Activated CD4-positive, alpha-beta T cell treated with anti-CD3 and anti-CD28 coated beads, Interleukin-2, Interleukin-4, amounts not matched to agents 100 ng/mL and 50 ng/mL, durations not matched to agents 16 hours and 8 hours (primary cell): Measurements from ENCODE around the gene CALD1.

Experiments used
- DNase-seq: peaks from one replicate; pipeline ENCODE4 v3.0.0-alpha.2; 2020; ENCODE audit warnings: low spot score

The CALD1 gene

DNA sequence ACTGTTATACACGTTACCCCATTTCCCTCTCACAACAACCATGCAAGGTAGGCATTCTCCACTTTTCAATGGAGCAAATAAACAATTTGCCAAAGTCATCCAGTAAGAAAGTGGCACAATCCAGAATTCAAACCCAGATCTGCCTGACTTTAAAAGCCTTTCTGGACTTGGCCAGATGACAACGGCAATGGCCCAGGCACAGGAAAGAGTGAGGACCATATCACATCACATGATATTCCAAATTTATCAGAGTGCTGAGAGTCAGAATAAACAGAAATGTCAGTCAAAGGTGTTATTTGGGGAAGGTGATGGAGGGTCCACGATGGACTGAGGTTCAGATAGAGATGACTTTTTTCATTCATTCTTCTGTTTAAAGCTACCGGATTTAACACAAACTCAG, 48.0 kb downstream of the CALD1 start:
- DNase-seq: no peak

DNA sequence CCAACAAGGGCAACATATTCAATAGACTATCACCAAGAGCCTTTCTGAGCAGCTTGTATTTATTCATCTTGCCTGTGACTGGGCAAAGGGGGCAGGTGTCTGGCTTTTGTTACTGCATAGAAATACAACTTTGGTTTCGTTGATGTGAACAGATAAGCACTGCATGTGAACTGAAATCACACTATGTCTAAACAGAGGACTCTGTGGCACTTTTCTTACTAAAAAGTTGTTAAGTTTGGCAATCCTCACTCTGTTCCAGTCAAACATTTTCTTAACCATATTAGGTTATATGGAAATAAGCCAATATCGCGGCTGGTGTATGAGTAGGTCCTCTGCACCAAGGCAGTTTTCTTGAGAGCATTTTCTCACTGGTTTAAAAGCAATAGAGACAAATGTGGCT, 48.5 kb downstream of the CALD1 start:
- DNase-seq: no peak

- no peak for DNase-seq
Measured at GRCh38 chr7:134828361-134828760, 48.9 kb downstream of the CALD1 start.

GRCh38 chr7:134829380-134829986, 50.0 kb downstream of the CALD1 start:
- DNase-seq: no peak

- DNase-seq: no peak
Measured at GRCh38 chr7:134831862-134832261, 52.4 kb downstream of the CALD1 start.

DNA sequence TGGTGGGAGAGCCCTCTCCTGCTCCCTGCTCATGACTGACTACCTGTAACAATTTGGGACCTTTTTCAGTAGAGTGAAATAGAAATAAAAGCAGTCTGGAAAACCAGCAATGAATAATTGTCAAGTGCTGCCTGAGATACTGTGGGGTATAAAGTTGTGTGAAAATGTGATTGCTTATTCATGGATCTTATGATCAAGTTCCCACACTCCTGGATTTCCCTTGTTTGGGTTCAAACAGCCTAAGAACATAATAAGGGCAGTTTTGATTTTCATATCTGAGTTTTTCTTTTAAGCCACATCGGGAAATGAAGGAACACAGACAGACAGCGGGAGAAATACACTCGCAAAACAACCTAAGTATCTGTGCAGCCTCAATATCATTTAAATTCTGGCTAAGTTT, 52.9 kb downstream of the CALD1 start:
- DNase-seq: no peak

GRCh38 chr7:134834689-134835462, 55.4 kb downstream of the CALD1 start:
- no peak for DNase-seq

- DNase-seq: no peak
Measured at GRCh38 chr7:134835463-134835823, 56.0 kb downstream of the CALD1 start.

DNA sequence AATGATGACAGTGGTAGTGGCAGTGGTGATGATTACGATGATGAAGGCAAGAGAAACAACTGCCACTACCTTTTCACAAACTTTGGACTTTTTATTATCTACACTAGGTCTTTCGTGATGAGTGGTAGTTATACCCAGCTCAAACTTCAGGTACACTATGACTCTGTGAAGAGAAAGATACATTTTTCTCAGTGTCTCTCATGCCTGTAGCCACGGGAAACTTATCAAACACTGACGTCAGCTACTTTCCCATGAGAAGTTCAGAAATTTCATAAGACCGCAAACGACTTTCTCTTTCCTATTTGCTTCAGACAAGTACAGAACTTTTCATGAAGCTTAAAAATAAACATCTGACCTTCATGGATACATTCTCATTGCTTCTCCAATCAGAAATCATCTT, 57.0 kb downstream of the CALD1 start:
- no peak for DNase-seq

DNA sequence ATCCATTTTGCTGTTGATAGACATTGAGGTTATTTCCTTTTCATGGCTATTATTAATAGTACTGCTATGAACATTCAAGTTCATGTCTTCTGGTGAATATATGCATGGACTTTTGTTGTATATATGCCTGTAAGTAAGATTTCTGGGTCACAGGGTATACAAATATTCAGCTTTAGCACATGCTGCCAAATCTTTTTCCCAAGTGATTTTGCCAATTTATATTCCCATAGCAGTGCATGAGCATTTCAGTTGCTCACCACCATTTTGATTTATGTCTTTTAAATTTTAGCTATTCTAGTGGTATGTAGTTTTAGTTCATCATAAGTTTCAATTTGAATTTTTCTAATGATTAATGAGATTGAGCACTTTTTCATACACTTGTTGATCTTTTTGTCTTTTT, 59.9 kb downstream of the CALD1 start:
- DNase-seq: no peak

DNA sequence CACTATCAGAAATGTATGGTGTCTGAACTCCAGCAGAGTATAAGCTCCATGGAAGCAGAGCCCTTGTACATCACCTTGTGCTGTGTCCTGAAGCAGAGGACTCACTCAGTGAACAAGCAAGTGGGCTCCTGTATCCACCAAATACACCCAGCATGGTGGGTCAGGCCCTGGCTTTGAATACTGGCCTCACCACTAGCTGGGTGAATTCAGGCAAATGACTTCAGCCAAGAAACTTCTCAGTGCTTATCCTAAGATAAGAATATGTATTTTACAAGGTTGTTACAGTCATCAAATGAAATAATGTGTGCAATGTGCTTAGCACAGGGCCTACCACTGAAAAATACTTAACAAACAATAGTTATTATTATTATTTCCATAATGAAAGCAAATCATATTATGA, 62.6 kb downstream of the CALD1 start:
- DNase-seq: no peak

- no peak for DNase-seq
Measured at GRCh38 chr7:134842886-134843430, 63.5 kb downstream of the CALD1 start.

GRCh38 chr7:134844200-134844599, 64.8 kb downstream of the CALD1 start:
- no peak for DNase-seq

DNA sequence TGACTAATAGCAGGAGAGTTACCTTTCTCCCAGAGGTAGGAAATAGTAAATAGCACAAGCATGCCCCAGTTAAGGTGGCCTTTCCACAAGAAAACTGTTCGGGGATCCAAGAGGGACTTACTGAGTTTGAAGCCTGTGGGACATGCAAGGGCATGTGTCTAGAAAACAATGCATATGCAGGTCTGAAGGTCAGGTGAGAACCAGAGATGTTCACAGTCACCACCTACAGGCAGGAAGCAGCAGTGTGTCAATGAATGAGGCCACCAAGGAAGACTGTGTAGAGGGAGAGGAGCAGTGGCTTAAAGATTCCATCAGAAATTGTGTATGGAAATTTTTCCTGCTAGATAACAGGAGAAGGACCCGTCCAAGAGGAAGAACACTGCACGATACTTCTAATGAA, 66.0 kb downstream of the CALD1 start:
- no peak for DNase-seq

GRCh38 chr7:134847851-134848588, 68.6 kb downstream of the CALD1 start:
- DNase-seq: no peak

- no peak for DNase-seq
Measured at GRCh38 chr7:134850066-134850465, 70.6 kb downstream of the CALD1 start.

- no peak for DNase-seq
Measured at GRCh38 chr7:134851141-134851540, 71.7 kb downstream of the CALD1 start.

DNA sequence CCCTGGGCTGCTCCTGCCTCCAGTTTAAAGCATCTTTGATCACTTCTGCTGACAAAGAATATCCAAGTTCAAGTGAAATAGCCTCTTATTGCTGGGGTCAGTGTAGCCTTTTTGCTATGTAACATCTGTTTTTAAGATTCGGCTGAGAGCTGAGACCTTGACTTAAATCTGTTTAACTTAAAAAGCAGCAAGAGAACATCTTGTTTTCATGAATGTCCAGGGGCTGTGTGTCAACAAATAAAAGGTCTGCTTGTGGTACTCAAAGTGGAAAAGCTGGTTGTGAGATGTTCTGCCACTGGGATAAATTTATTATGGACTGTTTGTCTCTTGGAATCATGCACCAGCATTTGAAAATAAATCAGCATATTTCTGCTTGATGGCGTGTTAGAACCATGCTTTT, 73.2 kb downstream of the CALD1 start:
- no peak for DNase-seq

DNA sequence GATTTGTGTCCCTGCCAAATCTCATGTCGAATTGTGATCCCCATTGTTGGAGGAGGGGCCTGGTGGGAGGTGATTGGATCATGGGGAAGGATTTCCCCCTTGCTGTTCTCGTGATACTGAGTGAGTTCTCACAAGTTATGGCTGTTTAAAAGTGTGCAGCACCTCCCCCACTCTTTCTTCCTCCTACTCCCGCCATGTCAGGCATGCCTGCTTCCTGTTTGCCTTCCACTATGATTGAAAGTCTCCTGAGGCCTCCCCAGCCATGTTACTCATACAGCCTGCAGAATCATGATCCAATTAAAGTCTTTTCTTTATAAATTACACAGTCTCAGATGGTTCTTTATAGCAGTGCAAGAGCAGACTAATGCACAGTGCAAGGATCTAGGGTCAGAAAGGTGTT, 75.4 kb downstream of the CALD1 start:
- no peak for DNase-seq

DNA sequence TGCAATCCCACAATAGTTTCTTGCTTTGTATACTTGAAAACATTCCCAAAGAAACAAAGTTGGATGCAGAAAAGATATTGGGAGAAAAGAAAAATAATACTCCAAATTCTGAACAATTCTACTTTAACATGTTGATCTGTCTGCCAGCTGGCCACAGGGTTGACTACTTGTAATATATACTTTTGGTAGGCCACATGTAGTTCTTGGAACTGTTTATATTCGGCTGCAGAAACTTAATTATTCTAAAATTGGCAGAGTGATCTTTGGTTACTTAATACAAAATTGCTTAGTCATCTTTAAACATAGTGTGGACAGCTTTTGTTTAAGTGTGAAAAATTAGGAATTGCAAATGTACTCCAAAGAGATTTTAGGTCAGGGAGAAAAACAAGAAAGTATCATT, 76.0 kb downstream of the CALD1 start:
- DNase-seq: no peak

- peak; percentile 6 for DNase-seq
Measured at GRCh38 chr7:134856091-134856490, 76.7 kb downstream of the CALD1 start.

GRCh38 chr7:134856691-134857090, 77.3 kb downstream of the CALD1 start:
- DNase-seq: no peak

DNA sequence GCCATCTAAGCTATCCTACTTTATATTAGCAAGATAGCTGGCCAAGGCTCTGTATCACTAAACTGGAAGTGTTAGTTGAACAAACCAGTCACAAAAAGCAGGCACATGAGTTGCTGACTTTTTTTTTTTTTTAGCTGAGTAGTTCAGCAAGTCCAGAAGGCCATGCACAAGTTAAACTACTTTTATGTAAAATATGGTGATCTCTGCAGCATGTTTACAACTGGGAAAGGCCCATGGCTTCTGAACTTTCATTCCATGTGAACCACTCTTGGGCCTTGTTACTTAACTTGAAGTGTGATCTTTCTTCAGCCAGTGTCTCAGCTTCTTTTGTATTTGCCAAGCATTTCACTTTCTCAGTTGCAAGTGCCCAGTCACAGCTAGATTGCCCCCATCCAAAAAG, 78.5 kb downstream of the CALD1 start:
- no peak for DNase-seq
